AG09309 (cell line): ENCODE measurements around the gene SLC24A3.

Experiments
- DNase-seq: peaks from one replicate; pipeline ENCODE4 v3.0.0-alpha.2; 2010; ENCODE audit warnings: low read depth
- H3K4me3 ChIP-seq: 2 replicates; pipeline ENCODE4 v1.5.1; 2011; ENCODE audit warnings: mild to moderate bottlenecking, low read depth, low read length, moderate library complexity; ENCODE audit not compliant: control insufficient read depth
- CTCF ChIP-seq: IDR thresholded peaks from 2 replicates; pipeline ENCODE4 v1.5.1; 2011; ENCODE audit warnings: mild to moderate bottlenecking, low read depth, low read length, inconsistent platforms; ENCODE audit not compliant: insufficient read depth, control insufficient read depth; ENCODE audit errors: missing control alignments

SLC24A3 gene

GRCh38 chr20:19275038-19275629, 62.7 kb downstream of the SLC24A3 start:
- no peak overlapping the region for H3K4me3 ChIP-seq
- DNase-seq: no peak
- TF ChIP-seq CTCF: no peak

GRCh38 chr20:19275630-19276071, 63.2 kb downstream of the SLC24A3 start:
- no peak for TF ChIP-seq CTCF
- DNase-seq: no peak
- no peak overlapping the region for H3K4me3 ChIP-seq

GRCh38 chr20:19277381-19277780, 64.9 kb downstream of the SLC24A3 start:
- DNase-seq: no peak
- no peak for TF ChIP-seq CTCF
- H3K4me3 ChIP-seq: no peak overlapping the region

GRCh38 chr20:19283490-19284025, 71.1 kb downstream of the SLC24A3 start:
- TF ChIP-seq CTCF: no peak
- H3K4me3 ChIP-seq: no peak overlapping the region
- no peak for DNase-seq

GRCh38 chr20:19284400-19285178, 72.1 kb downstream of the SLC24A3 start:
- H3K4me3 ChIP-seq: no peak overlapping the region
- TF ChIP-seq CTCF: no peak
- no peak for DNase-seq

- no peak overlapping the region for H3K4me3 ChIP-seq
- no peak for DNase-seq
- TF ChIP-seq CTCF: no peak
Observed at GRCh38 chr20:19285436-19285835, 73.0 kb downstream of the SLC24A3 start.
